ENCODE measurements around the gene HACL1.

HACL1 gene

GRCh38 chr3:15645246-15645645, 43.9 kb upstream of the HACL1 start:
- H3K4me3 ChIP-seq (ENCODE audit: low read depth, low read length): no peak overlapping the region
- no peak for TF ChIP-seq CTCF (IDR thresholded peaks at IDR 0.05; ENCODE audit: low read depth, low read length)

- H3K4me3 ChIP-seq (ENCODE audit: low read depth, low read length): no peak overlapping the region
- TF ChIP-seq CTCF (IDR thresholded peaks at IDR 0.05; ENCODE audit: low read depth, low read length): no peak
Measured at GRCh38 chr3:15638891-15639262, 37.5 kb upstream of the HACL1 start.

- no peak for TF ChIP-seq CTCF (IDR thresholded peaks at IDR 0.05; ENCODE audit: low read depth, low read length)
- no peak overlapping the region for H3K4me3 ChIP-seq (ENCODE audit: low read depth, low read length)
Measured at GRCh38 chr3:15638193-15638890, 37.0 kb upstream of the HACL1 start.

- TF ChIP-seq CTCF (IDR thresholded peaks at IDR 0.05; ENCODE audit: low read depth, low read length): no peak
- H3K4me3 ChIP-seq (ENCODE audit: low read depth, low read length): no peak overlapping the region
Measured at GRCh38 chr3:15637131-15637951, 36.0 kb upstream of the HACL1 start.

GRCh38 chr3:15636028-15636709, 34.8 kb upstream of the HACL1 start:
- H3K4me3 ChIP-seq (ENCODE audit: low read depth, low read length): peak overlapping the region; percentile 43
- no peak for TF ChIP-seq CTCF (IDR thresholded peaks at IDR 0.05; ENCODE audit: low read depth, low read length)

- TF ChIP-seq CTCF (IDR thresholded peaks at IDR 0.05; ENCODE audit: low read depth, low read length): no peak
- no peak overlapping the region for H3K4me3 ChIP-seq (ENCODE audit: low read depth, low read length)
Measured at GRCh38 chr3:15635121-15635661, 33.8 kb upstream of the HACL1 start.
